A549 (cell line): ENCODE measurements around the gene ARL6. TPM values are rescaled to one million over a fixed set of nuclear protein-coding genes. Genes with fewer than 3 reads are reported as not detected.

Source experiments
- ATAC-seq, 2 experiments: fragments of 200-7000 bp in 1 of 2; fragments of >200 bp in 1 of 2; cut with Nextera tagmentation in 1 of 2; cut with Tn5 transposase in 1 of 2; 3 replicates each; pipeline versions ENCODE4 v1.8.0 to v1.9.1; 2018 to 2020; ENCODE audit warnings: mild to moderate bottlenecking in 1 of 2, moderate library complexity in 1 of 2
- CTCF ChIA-PET: fragments of 300-600 bp; sonication (Branson Sonifier 250); formaldehyde crosslinking; extraction: SDS; loops from one replicate; lab custom pipeline; 2021; ENCODE audit warnings: antibody characterized with exemption, inconsistent platforms; lab: Yijun Ruan, JAX
- POLR2A ChIA-PET: fragments of 350-600 bp; formaldehyde crosslinking; extraction: SDS; loops from one replicate; lab custom pipeline; 2021; ENCODE audit warnings: antibody characterized with exemption, inconsistent platforms; lab: Yijun Ruan, JAX
- DNase-seq, 2 experiments: peaks; one replicate each; pipeline versions ENCODE4 v3.0.0 to v3.0.0-alpha.2; 2011 to 2016; ENCODE audit warnings: low read depth in 1 of 2, low spot score in 1 of 2
- FAIRE-seq: peaks from 2 replicates; lab custom pipeline; 2011; peaks lifted over from hg19 to GRCh38; lab: Jason Lieb, UNC
- H3K27ac ChIP-seq, 2 experiments: fragments of >200 bp; sonication (Bioruptor Twin); formaldehyde crosslinking; 3 replicates each; pipeline ENCODE4 v1.5.1; 2016 to 2017
- H3K4me1 ChIP-seq: fragments of >200 bp; sonication (Bioruptor Twin); formaldehyde crosslinking; 3 replicates; pipeline ENCODE4 v1.6.1; 2016
- H3K4me2 ChIP-seq: fragments of >200 bp; sonication (Bioruptor Twin); formaldehyde crosslinking; 3 replicates; pipeline ENCODE4 v1.6.1; 2016
- H3K4me3 ChIP-seq: fragments of >200 bp; sonication (Bioruptor Twin); formaldehyde crosslinking; 3 replicates; pipeline ENCODE4 v1.5.1; 2016
- H3K9me3 ChIP-seq: fragments of >200 bp; sonication (Bioruptor Twin); formaldehyde crosslinking; 3 replicates; pipeline ENCODE4 v1.6.1; 2016
- BCL3 ChIP-seq: fragments of >200 bp; sonication (Bioruptor Twin); formaldehyde crosslinking; IDR thresholded peaks from 3 replicates; pipeline ENCODE4 v1.6.1; 2016
- BHLHE40 ChIP-seq: IDR thresholded peaks from 2 replicates; pipeline ENCODE4 v1.6.1; 2012; ENCODE audit warnings: low read depth, low read length, inconsistent platforms
- CBX2 ChIP-seq: fragments of 200-600 bp; sonication (generic); IDR thresholded peaks from 2 replicates; pipeline ENCODE4 v1.6.1; 2016; ENCODE audit warnings: low read depth, mild to moderate bottlenecking, borderline replicate concordance
- CHD4 ChIP-seq: fragments of 200-600 bp; sonication (generic); IDR thresholded peaks from 2 replicates; pipeline ENCODE4 v1.6.1; 2016; ENCODE audit warnings: antibody characterized with exemption, mild to moderate bottlenecking, borderline replicate concordance
- EHF ChIP-seq: fragments of 250-450 bp; sonication (Bioruptor Pico); IDR thresholded peaks from 2 replicates; pipeline ENCODE4 v1.5.0; 2020; ENCODE audit warnings: mild to moderate bottlenecking
- ELK1 ChIP-seq: fragments of 150-350 bp; IDR thresholded peaks from 2 replicates; pipeline ENCODE4 v1.6.1; 2014; ENCODE audit warnings: low read depth, mild to moderate bottlenecking, low read length
- ESRRA ChIP-seq: fragments of 150-350 bp; IDR thresholded peaks from 2 replicates; pipeline ENCODE4 v1.6.1; 2014; ENCODE audit warnings: mild to moderate bottlenecking, low read length, borderline replicate concordance
- FOSB ChIP-seq: fragments of 250-450 bp; sonication (Bioruptor Pico); IDR thresholded peaks from 2 replicates; pipeline ENCODE4 v1.5.0; 2020; ENCODE audit warnings: mild to moderate bottlenecking, moderate library complexity
- FOXS1 ChIP-seq: fragments of 250-450 bp; sonication (Bioruptor Pico); IDR thresholded peaks from 2 replicates; pipeline ENCODE4 v1.5.0; 2020; ENCODE audit warnings: mild to moderate bottlenecking, moderate library complexity
- GATA3 ChIP-seq: IDR thresholded peaks from 2 replicates; pipeline ENCODE4 v1.6.1; 2012; ENCODE audit warnings: borderline replicate concordance
- HEYL ChIP-seq: fragments of 250-450 bp; sonication (Bioruptor Pico); IDR thresholded peaks from 2 replicates; pipeline ENCODE4 v1.8.0; 2021; ENCODE audit warnings: mild to moderate bottlenecking, moderate library complexity
- HOXB5 ChIP-seq: fragments of 250-450 bp; sonication (Bioruptor Pico); IDR thresholded peaks from 2 replicates; pipeline ENCODE4 v1.5.0; 2020; ENCODE audit warnings: mild to moderate bottlenecking, moderate library complexity
- JUN ChIP-seq, 2 experiments: fragments of >200 bp; sonication (Bioruptor Twin); formaldehyde crosslinking; IDR thresholded peaks; 2 replicates in 1 of 2; 3 replicates in 1 of 2; pipeline ENCODE4 v1.6.1; 2016 to 2017
- JUNB ChIP-seq: fragments of >200 bp; sonication (Bioruptor Twin); formaldehyde crosslinking; IDR thresholded peaks from 2 replicates; pipeline ENCODE4 v1.6.1; 2016
- KDM1A ChIP-seq: fragments of 200-600 bp; sonication (generic); IDR thresholded peaks from 2 replicates; pipeline ENCODE4 v1.6.1; 2016; ENCODE audit warnings: low read depth, mild to moderate bottlenecking
- KDM5A ChIP-seq: fragments of 200-600 bp; sonication (generic); IDR thresholded peaks from 2 replicates; pipeline ENCODE4 v1.6.1; 2016; ENCODE audit warnings: antibody characterized with exemption, mild to moderate bottlenecking
- MAZ ChIP-seq: fragments of 150-350 bp; IDR thresholded peaks from 2 replicates; pipeline ENCODE4 v1.6.1; 2014; ENCODE audit warnings: antibody characterized with exemption, low read depth, low read length, borderline replicate concordance
- NFE2L2 ChIP-seq: fragments of 150-350 bp; conservative IDR thresholded peaks from 2 replicates; pipeline ENCODE4 v1.6.1; 2014; ENCODE audit warnings: low read length
- PHF8 ChIP-seq: fragments of 200-600 bp; sonication (generic); IDR thresholded peaks from 2 replicates; pipeline ENCODE4 v1.6.1; 2016; ENCODE audit warnings: low read depth, mild to moderate bottlenecking, antibody characterized with exemption, moderate library complexity, borderline replicate concordance
- POLR2AphosphoS2 ChIP-seq: conservative IDR thresholded peaks from 2 replicates; pipeline ENCODE4 v1.6.1; 2012; ENCODE audit warnings: low read length, improper control_type of control experiment, inconsistent platforms
- RAD21 ChIP-seq, 2 experiments: fragments of >200 bp in 1 of 2; sonication (Bioruptor Twin) in 1 of 2; formaldehyde crosslinking in 1 of 2; IDR thresholded peaks in 1 of 2; conservative IDR thresholded peaks in 1 of 2; 2 replicates in 1 of 2; 3 replicates in 1 of 2; pipeline ENCODE4 v1.6.1; 2012 to 2018; ENCODE audit warnings: inconsistent platforms in 1 of 2
- SREBF2 ChIP-seq: fragments of 450-650 bp; IDR thresholded peaks from 2 replicates; pipeline ENCODE4 v1.6.1; 2014; ENCODE audit warnings: mild to moderate bottlenecking, moderate library complexity
- ZC3H11A ChIP-seq: fragments of 450-650 bp; IDR thresholded peaks from 2 replicates; pipeline ENCODE4 v1.6.1; 2014; ENCODE audit warnings: antibody characterized with exemption, mild to moderate bottlenecking
- WGBS: methylation state at CpG from one replicate; pipeline ENCODE4 v1.1.6; 2017; ENCODE audit errors: missing lambda C conversion rate; 5-methylcytosine and 5-hydroxymethylcytosine counted together
- polyA plus RNA-seq, 4 experiments: library from polyadenylated mRNA; depleted of rRNA in 3 of 4; stranded (reverse); fragments of >200 nt; fragmentation: RNase III in 1 of 4; extraction: RNeasy Plus Mini Kit Qiagen cat#74134 plus additional on column Dnase treatment in 1 of 4; gene quantifications; 2 replicates in 3 of 4; 3 replicates in 1 of 4; pipeline ENCODE4 v1.2.3, GENCODE V29; 2011 to 2017

The ARL6 gene
- polyA plus RNA-seq, 2 of the 4 experiments (the other 2 are of a cell fraction) = 7.3 to 11.7 TPM

GRCh38 chr3:97822359-97822775 is 57.8 kb downstream of the ARL6 start:
- ATAC-seq (peak; percentile 60 to 71), FAIRE-seq (no peak), DNase-seq (peak; percentile 24 to 34)
- TF ChIP-seq PHF8 = peak; percentile 23; the same call in 1 of the 2 replicates
- no peak for TF ChIP-seq NFE2L2
- no peak for TF ChIP-seq HOXB5
- TF ChIP-seq HEYL (CRISPR knock-in tag) = no peak
- TF ChIP-seq CHD4 = no peak
- POLR2A ChIA-PET = interaction anchor here (0.6 to 1.2 kb wide), 4 partner anchors 10 to 200 kb away, joined by 3 to 6 read pairs (median 4); no protein-coding TSS in a partner anchor
- H3K4me1 ChIP-seq = peaks cover 7% of the 10 kb centered on the region; the same call in 1 of the 3 replicates
- H3K4me2 ChIP-seq = peak overlapping the region; percentile 86
- H3K4me3 ChIP-seq = peak overlapping the region; percentile 71
- CTCF ChIA-PET = interaction anchor here (0.8 to 2.1 kb wide), 12 partner anchors 8 to 341 kb away, joined by 3 to 8 read pairs (median 4); partner anchors contain the start of gene ARL6
- no peaks in the 10 kb centered on the region for H3K9me3 ChIP-seq
- WGBS = under 1% methylated on average over 31 of the region's 36 CpGs
- H3K27ac ChIP-seq = peak overlapping the region; percentile 76 to 92

GRCh38 chr3:97823046-97824004 is 58.8 kb downstream of the ARL6 start:
- H3K9me3 ChIP-seq = no peaks in the 10 kb centered on the region
- peak overlapping the region; percentile 71 for H3K4me3 ChIP-seq
- H3K4me1 ChIP-seq = peaks cover 7% of the 10 kb centered on the region; the same call in 1 of the 3 replicates
- CTCF ChIA-PET = interaction anchor here (1.1 to 2.1 kb wide), 5 partner anchors 8 to 204 kb away, joined by 3 to 8 read pairs (median 3); no protein-coding TSS in a partner anchor
- peak overlapping the region; percentile 86 for H3K4me2 ChIP-seq
- TF ChIP-seq KDM1A (no peak), ESRRA (no peak), RAD21 (conservative IDR thresholded peaks at IDR 0.05 in 1 of 2, IDR thresholded peaks at IDR 0.05 in 1 of 2) (no peak), NFE2L2 (no peak), KDM5A (no peak)
- TF ChIP-seq, all 56 proteins: peak for 0
- WGBS = 86% methylated on average over 17 of the region's 17 CpGs
- POLR2A ChIA-PET = no interaction called here
- no peak for FAIRE-seq
- peak overlapping the region; percentile 76 to 92; a peak in 4 of 6 replicates for H3K27ac ChIP-seq
- ATAC-seq = no peak
- DNase-seq = no peak

GRCh38 chr3:97825101-97825500 is 60.5 kb downstream of the ARL6 start:
- ChIA-PET POLR2A (no interaction called here), CTCF (no interaction called here)
- Histone ChIP-seq H3K9me3 (no peaks in the 10 kb centered on the region), H3K4me2 (no peak overlapping the region), H3K27ac (no peak overlapping the region), H3K4me3 (no peak overlapping the region), H3K4me1 (peaks cover 7% of the 10 kb centered on the region; the same call in 1 of the 3 replicates)
- no peak for FAIRE-seq
- TF ChIP-seq NFE2L2 = no peak
- no peak for TF ChIP-seq ESRRA
- TF ChIP-seq ELK1 = no peak
- no peak for TF ChIP-seq KDM1A
- TF ChIP-seq EHF = no peak
- TF ChIP-seq JUN (IDR thresholded peaks at IDR 0.05) = no peak
- no peak for TF ChIP-seq HOXB5
- no peak for TF ChIP-seq BHLHE40
- no peak for TF ChIP-seq SREBF2
- no peak for TF ChIP-seq BCL3
- no peak for TF ChIP-seq ZC3H11A
- TF ChIP-seq GATA3 = no peak
- TF ChIP-seq FOSB (CRISPR knock-in tag) = no peak
- TF ChIP-seq CBX2 = no peak
- no peak for TF ChIP-seq POLR2AphosphoS2
- no peak for TF ChIP-seq MAZ
- no peak for TF ChIP-seq HEYL (CRISPR knock-in tag)
- TF ChIP-seq FOXS1 = no peak
- TF ChIP-seq JUNB = no peak
- no peak for DNase-seq
- ATAC-seq = no peak
- WGBS = 94% methylated on average over 1 of the region's 1 CpG
